Measurements from ENCODE around the gene NR2C2.

Gene NR2C2

GRCh38 chr3:14947886-14948608, 664 bp downstream of the NR2C2 start:
- in situ Hi-C loops (cut with HindIII; ENCODE audit: low pct_ligation_motif_present, low pct_unique_long_range_greater_than_20kb, low sequenced_read_pairs) = no loop called here
- peak; percentile 93 for DNase-seq

GRCh38 chr3:14948609-14949038, 1.2 kb downstream of the NR2C2 start:
- DNase-seq = no peak
- in situ Hi-C loops (cut with HindIII; ENCODE audit: low pct_ligation_motif_present, low pct_unique_long_range_greater_than_20kb, low sequenced_read_pairs) = no loop called here

- in situ Hi-C loops (cut with HindIII; ENCODE audit: low pct_ligation_motif_present, low pct_unique_long_range_greater_than_20kb, low sequenced_read_pairs) = no loop called here
- no peak for DNase-seq
Measured at GRCh38 chr3:14949126-14949525, 1.7 kb downstream of the NR2C2 start.

GRCh38 chr3:14950274-14950673, 2.9 kb downstream of the NR2C2 start:
- in situ Hi-C loops (cut with HindIII; ENCODE audit: low pct_ligation_motif_present, low pct_unique_long_range_greater_than_20kb, low sequenced_read_pairs) = no loop called here
- DNase-seq = no peak

- in situ Hi-C loops (cut with HindIII; ENCODE audit: low pct_ligation_motif_present, low pct_unique_long_range_greater_than_20kb, low sequenced_read_pairs) = no loop called here
- no peak for DNase-seq
Measured at GRCh38 chr3:14957153-14957552, 9.8 kb downstream of the NR2C2 start.

- no peak for DNase-seq
- in situ Hi-C loops (cut with HindIII; ENCODE audit: low pct_ligation_motif_present, low pct_unique_long_range_greater_than_20kb, low sequenced_read_pairs) = no loop called here
Measured at GRCh38 chr3:14957925-14958324, 10.5 kb downstream of the NR2C2 start.

GRCh38 chr3:14959359-14959943, 12.1 kb downstream of the NR2C2 start:
- DNase-seq = no peak
- in situ Hi-C loops (cut with HindIII; ENCODE audit: low pct_ligation_motif_present, low pct_unique_long_range_greater_than_20kb, low sequenced_read_pairs) = no loop called here

GRCh38 chr3:14962762-14963161, 15.4 kb downstream of the NR2C2 start:
- in situ Hi-C loops (cut with HindIII; ENCODE audit: low pct_ligation_motif_present, low pct_unique_long_range_greater_than_20kb, low sequenced_read_pairs) = no loop called here
- DNase-seq = no peak

GRCh38 chr3:14967285-14967684, 19.9 kb downstream of the NR2C2 start:
- in situ Hi-C loops (cut with HindIII; ENCODE audit: low pct_ligation_motif_present, low pct_unique_long_range_greater_than_20kb, low sequenced_read_pairs) = no loop called here
- DNase-seq = no peak

- in situ Hi-C loops (cut with HindIII; ENCODE audit: low pct_ligation_motif_present, low pct_unique_long_range_greater_than_20kb, low sequenced_read_pairs) = no loop called here
Measured at GRCh38 chr3:14969671-14970070, 22.3 kb downstream of the NR2C2 start.

GRCh38 chr3:14976317-14976716, 28.9 kb downstream of the NR2C2 start:
- in situ Hi-C loops (cut with HindIII; ENCODE audit: low pct_ligation_motif_present, low pct_unique_long_range_greater_than_20kb, low sequenced_read_pairs) = no loop called here
- DNase-seq = no peak

More at GRCh38 chr3:14969671-14970070, 22.3 kb downstream of the NR2C2 start:
- no peak for DNase-seq

- DNase-seq = no peak
- in situ Hi-C loops (cut with HindIII; ENCODE audit: low pct_ligation_motif_present, low pct_unique_long_range_greater_than_20kb, low sequenced_read_pairs) = no loop called here
Measured at GRCh38 chr3:14980689-14981088, 33.3 kb downstream of the NR2C2 start.

- in situ Hi-C loops (cut with HindIII; ENCODE audit: low pct_ligation_motif_present, low pct_unique_long_range_greater_than_20kb, low sequenced_read_pairs) = no loop called here
- DNase-seq = no peak
Measured at GRCh38 chr3:14984581-14985113, 37.3 kb downstream of the NR2C2 start.

- in situ Hi-C loops (cut with HindIII; ENCODE audit: low pct_ligation_motif_present, low pct_unique_long_range_greater_than_20kb, low sequenced_read_pairs) = no loop called here
- no peak for DNase-seq
Measured at GRCh38 chr3:14988988-14989394, 41.6 kb downstream of the NR2C2 start.

- DNase-seq = no peak
- in situ Hi-C loops (cut with HindIII; ENCODE audit: low pct_ligation_motif_present, low pct_unique_long_range_greater_than_20kb, low sequenced_read_pairs) = no loop called here
Measured at GRCh38 chr3:14989943-14990779, 42.8 kb downstream of the NR2C2 start.

GRCh38 chr3:14990780-14991148, 43.4 kb downstream of the NR2C2 start:
- in situ Hi-C loops (cut with HindIII; ENCODE audit: low pct_ligation_motif_present, low pct_unique_long_range_greater_than_20kb, low sequenced_read_pairs) = no loop called here
- DNase-seq = no peak

GRCh38 chr3:14991151-14991742, 43.9 kb downstream of the NR2C2 start:
- no peak for DNase-seq
- in situ Hi-C loops (cut with HindIII; ENCODE audit: low pct_ligation_motif_present, low pct_unique_long_range_greater_than_20kb, low sequenced_read_pairs) = no loop called here

GRCh38 chr3:14991818-14992612, 44.6 kb downstream of the NR2C2 start:
- DNase-seq = no peak

More at GRCh38 chr3:14991818-14992612, 44.6 kb downstream of the NR2C2 start:
- in situ Hi-C loops (cut with HindIII; ENCODE audit: low pct_ligation_motif_present, low pct_unique_long_range_greater_than_20kb, low sequenced_read_pairs) = no loop called here

All from ACHN (cell line).